Measurements from ENCODE around the gene DLEC1. TPM values are rescaled to one million over a fixed set of nuclear protein-coding genes. Genes with fewer than 3 reads are reported as not detected.

Gene DLEC1
- total and polyA plus RNA-seq, 2 of the 4 experiments (the other 2 are of a cell fraction): 0.03 TPM; not detected in 1

DNA sequence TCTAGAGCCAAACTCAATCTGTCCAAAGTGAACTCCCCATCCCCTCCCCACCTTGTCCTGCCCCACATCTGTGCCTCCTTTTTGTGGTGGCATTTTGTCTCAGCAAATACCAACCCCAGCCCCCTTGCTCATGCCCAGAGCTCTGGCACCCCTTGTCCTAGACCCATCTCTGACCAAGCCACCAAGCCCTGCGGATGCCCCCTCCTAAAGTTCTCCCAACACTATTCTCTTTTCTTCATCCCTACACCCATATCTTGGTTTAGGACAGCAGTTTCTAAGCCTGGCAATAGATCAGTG is 80.2 kb downstream of the DLEC1 start:
- intact Hi-C loops (cut with micrococcal nuclease) (loop anchor here (2.0 kb wide), 1 partner anchor 228 kb away; the partner anchor contains the start of gene XYLB), in situ Hi-C loops (cut with MboI; ENCODE audit: low sequenced_read_pairs) (no loop called here), dilution Hi-C loops (cut with HindIII; ENCODE audit: low sequenced_read_pairs, unreplicated experiment) (no loop called here)
- no peak for TF ChIP-seq RFX5 (IDR thresholded peaks at IDR 0.05; ENCODE audit: low read depth, low read length)
- no peak for TF ChIP-seq MXI1 (IDR thresholded peaks at IDR 0.05; ENCODE audit: borderline replicate concordance, low read depth, low read length)
- no peak for TF ChIP-seq MAZ (IDR thresholded peaks at IDR 0.05; ENCODE audit: borderline replicate concordance, low read depth, low read length)
- TF ChIP-seq RAD21 (IDR thresholded peaks at IDR 0.05; ENCODE audit: low read length): no peak
- TF ChIP-seq SMC3 (IDR thresholded peaks at IDR 0.05; ENCODE audit: low read depth, low read length): no peak
- no peak for TF ChIP-seq MAFK (IDR thresholded peaks at IDR 0.05; ENCODE audit: low read depth, low read length)
- no peak for TF ChIP-seq USF2 (IDR thresholded peaks at IDR 0.05; ENCODE audit: low read depth, low read length)
- no peak for TF ChIP-seq ELK1 (IDR thresholded peaks at IDR 0.05; ENCODE audit: borderline replicate concordance, low read depth, low read length)
- ChIA-PET CTCF (interaction anchor here (1.0 kb wide), 1 partner anchor 179 kb away, joined by 3 read pairs; no protein-coding TSS in a partner anchor), POLR2A (ENCODE audit: unreplicated experiment) (interaction anchor here (1.1 kb wide), 1 partner anchor 18 kb away, joined by 3 read pairs; the partner anchor contains the start of gene ACAA1)
- Histone ChIP-seq H3K4ac (ENCODE audit: low read depth, low read length) (no peak overlapping the region), H3K27ac (ENCODE audit: insufficient read depth, low read length) (no peak overlapping the region), H2BK120ac (ENCODE audit: low read depth, low read length) (no peak overlapping the region), H3K56ac (ENCODE audit: extremely low read depth, insufficient read depth, low read length) (no peak overlapping the region), H3K18ac (ENCODE audit: low read depth, low read length) (no peak overlapping the region), H3K27me3 (ENCODE audit: control insufficient read depth, insufficient read depth, low read length) (peaks cover 6% of the 10 kb centered on the region; the same call in 1 of the 2 replicates), H3K4me2 (ENCODE audit: low read depth, low read length) (no peak overlapping the region), H2AFZ (replicated peaks; ENCODE audit: low read length, poor library complexity) (no peak overlapping the region), H2BK20ac (ENCODE audit: low read depth, low read length) (no peak overlapping the region), H3K9me1 (ENCODE audit: insufficient read depth, low read length) (0 out of 2 replicates have a peak, but pooled peaks cover 3% of the 10 kb centered on the region), H4K8ac (ENCODE audit: low read depth in 2 of 2, low read length in 2 of 2) (no peak overlapping the region), H3K14ac (replicated peaks; ENCODE audit: low read depth, low read length) (no peak overlapping the region), H2AK5ac (ENCODE audit: low read depth, low read length) (no peak overlapping the region), H3K23ac (ENCODE audit: low read depth, low read length) (no peak overlapping the region), H4K5ac (ENCODE audit: low read depth, low read length) (no peak overlapping the region), H4K20me1 (ENCODE audit: insufficient read depth, low read length) (no peaks in the 10 kb centered on the region), H3K4me3 (ENCODE audit: insufficient read depth, low read depth, low read length) (no peak overlapping the region), H4K91ac (ENCODE audit: insufficient read depth, low read depth, low read length) (no peak overlapping the region), H2BK15ac (ENCODE audit: low read depth, low read length) (no peak overlapping the region), H3K9ac (ENCODE audit: low read depth, low read length) (no peak overlapping the region), H3K79me1 (ENCODE audit: low read depth in 1 of 2, low read length in 2 of 2) (no peaks in the 10 kb centered on the region), H3K36me3 (ENCODE audit: control insufficient read depth, insufficient read depth, low read length) (peaks cover 19% of the 10 kb centered on the region), H3K9me3 (ENCODE audit: control insufficient read depth, insufficient read depth, low read length) (no peaks in the 10 kb centered on the region), H3K4me1 (ENCODE audit: control insufficient read depth, insufficient read depth, low read length) (no peaks in the 10 kb centered on the region), H2BK5ac (ENCODE audit: low read depth, low read length, poor library complexity, severe bottlenecking) (no peak overlapping the region), H2AK9ac (replicated peaks; ENCODE audit: low read depth, low read length, poor library complexity) (no peak overlapping the region)
- DNase-seq: no peak
- no TSS peak for BruUV-seq (replicated peaks)
- no peak for ATAC-seq (ENCODE audit: low read depth)
- 100% methylated on average over 1 of the region's 1 CpG; no CpG with 5 or more reads in 1 of the 2 experiments for WGBS, 2 experiments (ENCODE audit: extremely low coverage in 2 of 2, insufficient read length in 1 of 2)
